GM19099 (cell line): Measurements from ENCODE around the gene OXNAD1.

Experiments used
- POLR2A ChIP-seq: IDR thresholded peaks from 3 replicates; pipeline ENCODE4 v1.6.1; 2011; ENCODE audit warnings: low read depth; ENCODE audit not compliant: insufficient read length; ENCODE audit errors: extremely low read depth

The OXNAD1 gene

GRCh38 chr3:16286751-16287543, 21.9 kb downstream of the OXNAD1 start:
- TF ChIP-seq POLR2A, result no peak

- TF ChIP-seq POLR2A, result no peak
Observed at GRCh38 chr3:16288664-16289063, 23.7 kb downstream of the OXNAD1 start.

GRCh38 chr3:16289144-16289889, 24.3 kb downstream of the OXNAD1 start:
- TF ChIP-seq POLR2A, result no peak

- no peak for TF ChIP-seq POLR2A
Observed at GRCh38 chr3:16290007-16290826, 25.2 kb downstream of the OXNAD1 start.

- TF ChIP-seq POLR2A, result no peak
Observed at GRCh38 chr3:16290827-16291196, 25.8 kb downstream of the OXNAD1 start.

GRCh38 chr3:16294844-16295243, 29.8 kb downstream of the OXNAD1 start:
- no peak for TF ChIP-seq POLR2A

- TF ChIP-seq POLR2A, result no peak
Observed at GRCh38 chr3:16295298-16295890, 30.4 kb downstream of the OXNAD1 start.

- no peak for TF ChIP-seq POLR2A
Observed at GRCh38 chr3:16297997-16298885, 33.2 kb downstream of the OXNAD1 start.

- no peak for TF ChIP-seq POLR2A
Observed at GRCh38 chr3:16298891-16299290, 33.9 kb downstream of the OXNAD1 start.

GRCh38 chr3:16299746-16300145, 34.7 kb downstream of the OXNAD1 start:
- TF ChIP-seq POLR2A, result no peak

GRCh38 chr3:16300307-16300706, 35.3 kb downstream of the OXNAD1 start:
- no peak for TF ChIP-seq POLR2A

- no peak for TF ChIP-seq POLR2A
Observed at GRCh38 chr3:16300881-16301359, 35.9 kb downstream of the OXNAD1 start.

GRCh38 chr3:16301507-16301906, 36.5 kb downstream of the OXNAD1 start:
- TF ChIP-seq POLR2A, result no peak

- no peak for TF ChIP-seq POLR2A
Observed at GRCh38 chr3:16302082-16302631, 37.1 kb downstream of the OXNAD1 start.
